Lower lobe of right lung (tissue), 2 donors: ENCODE measurements around the gene LCN6. TPM values are rescaled to one million over a fixed set of nuclear protein-coding genes. Genes with fewer than 3 reads are reported as not detected.

Source experiments
- ATAC-seq, 2 donors: fragments of 200-7000 bp; cut with Tn5 transposase; one replicate each; pipeline ENCODE4 v1.9.1; 2020 to 2022; ENCODE audit warnings: mild to moderate bottlenecking in 2 of 2, moderate library complexity in 2 of 2
- DNase-seq: peaks from one replicate; pipeline ENCODE4 v3.0.0-alpha.2; 2020
- H3K27ac ChIP-seq: fragments of 200-600 bp; one replicate; pipeline ENCODE4 v1.8.0; 2022
- H3K27me3 ChIP-seq: fragments of 200-600 bp; one replicate; pipeline ENCODE4 v1.8.0; 2022; ENCODE audit warnings: low read depth
- H3K36me3 ChIP-seq: fragments of 200-600 bp; one replicate; pipeline ENCODE4 v1.8.0; 2022; ENCODE audit warnings: mild to moderate bottlenecking
- H3K4me1 ChIP-seq: fragments of 200-600 bp; one replicate; pipeline ENCODE4 v1.8.0; 2022
- H3K4me3 ChIP-seq: fragments of 200-600 bp; one replicate; pipeline ENCODE4 v1.8.0; 2022; ENCODE audit warnings: mild to moderate bottlenecking
- H3K9me3 ChIP-seq: fragments of 200-600 bp; one replicate; pipeline ENCODE4 v1.8.0; 2022
- intact Hi-C: fragments of 100-400 bp; cut with DNase I; formaldehyde crosslinking; loops from one replicate; pipeline ENCODE4 v1.11.0; 2022
- total RNA-seq: library from RNA; stranded (reverse); fragmentation: NEBNext Ultra II Directional; extraction: Animal tissue kit (Norgen Biotek cat#: 25700); gene quantifications from one replicate; pipeline ENCODE4 v1.2.1, GENCODE V29; 2021
- TF ChIP-seq, protein P1 (sequence below): fragments of 200-600 bp; IDR thresholded peaks from one replicate; pipeline ENCODE4 v1.8.0; 2022; ENCODE audit warnings: antibody characterized with exemption, mild to moderate bottlenecking
- donor health status: DM: no; HTN: yes; CAD: no; lungs with severe emphysema.

The LCN6 gene
- total RNA-seq, 1 donor from 2014 or later: 2.9 TPM

DNA sequence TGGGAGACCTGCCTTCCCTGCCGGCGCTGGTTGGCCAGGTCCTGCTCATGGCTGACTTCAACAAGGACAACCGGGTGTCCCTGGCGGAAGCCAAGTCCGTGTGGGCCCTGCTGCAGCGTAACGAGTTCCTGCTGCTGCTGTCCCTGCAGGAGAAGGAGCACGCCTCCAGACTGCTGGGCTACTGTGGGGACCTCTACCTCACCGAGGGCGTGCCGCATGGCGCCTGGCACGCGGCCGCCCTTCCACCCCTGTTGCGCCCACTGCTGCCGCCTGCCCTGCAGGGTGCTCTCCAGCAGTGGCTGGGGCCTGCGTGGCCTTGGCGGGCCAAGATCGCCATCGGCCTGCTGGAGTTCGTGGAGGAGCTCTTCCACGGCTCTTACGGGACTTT, 25.4 kb downstream of the LCN6 start:
- intact Hi-C loops: no loop called here
- H3K4me3 ChIP-seq: no peak overlapping the region
- H3K9me3 ChIP-seq: no peaks in the 10 kb centered on the region
- H3K27ac ChIP-seq: no peak overlapping the region
- TF ChIP-seq, protein P1, sequence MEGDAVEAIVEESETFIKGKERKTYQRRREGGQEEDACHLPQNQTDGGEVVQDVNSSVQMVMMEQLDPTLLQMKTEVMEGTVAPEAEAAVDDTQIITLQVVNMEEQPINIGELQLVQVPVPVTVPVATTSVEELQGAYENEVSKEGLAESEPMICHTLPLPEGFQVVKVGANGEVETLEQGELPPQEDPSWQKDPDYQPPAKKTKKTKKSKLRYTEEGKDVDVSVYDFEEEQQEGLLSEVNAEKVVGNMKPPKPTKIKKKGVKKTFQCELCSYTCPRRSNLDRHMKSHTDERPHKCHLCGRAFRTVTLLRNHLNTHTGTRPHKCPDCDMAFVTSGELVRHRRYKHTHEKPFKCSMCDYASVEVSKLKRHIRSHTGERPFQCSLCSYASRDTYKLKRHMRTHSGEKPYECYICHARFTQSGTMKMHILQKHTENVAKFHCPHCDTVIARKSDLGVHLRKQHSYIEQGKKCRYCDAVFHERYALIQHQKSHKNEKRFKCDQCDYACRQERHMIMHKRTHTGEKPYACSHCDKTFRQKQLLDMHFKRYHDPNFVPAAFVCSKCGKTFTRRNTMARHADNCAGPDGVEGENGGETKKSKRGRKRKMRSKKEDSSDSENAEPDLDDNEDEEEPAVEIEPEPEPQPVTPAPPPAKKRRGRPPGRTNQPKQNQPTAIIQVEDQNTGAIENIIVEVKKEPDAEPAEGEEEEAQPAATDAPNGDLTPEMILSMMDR: no peak
- ATAC-seq: no peak
- H3K36me3 ChIP-seq: peaks cover 63% of the 10 kb centered on the region
- no peak for DNase-seq
- no peaks in the 10 kb centered on the region for H3K27me3 ChIP-seq
- H3K4me1 ChIP-seq: peaks cover 81% of the 10 kb centered on the region

DNA sequence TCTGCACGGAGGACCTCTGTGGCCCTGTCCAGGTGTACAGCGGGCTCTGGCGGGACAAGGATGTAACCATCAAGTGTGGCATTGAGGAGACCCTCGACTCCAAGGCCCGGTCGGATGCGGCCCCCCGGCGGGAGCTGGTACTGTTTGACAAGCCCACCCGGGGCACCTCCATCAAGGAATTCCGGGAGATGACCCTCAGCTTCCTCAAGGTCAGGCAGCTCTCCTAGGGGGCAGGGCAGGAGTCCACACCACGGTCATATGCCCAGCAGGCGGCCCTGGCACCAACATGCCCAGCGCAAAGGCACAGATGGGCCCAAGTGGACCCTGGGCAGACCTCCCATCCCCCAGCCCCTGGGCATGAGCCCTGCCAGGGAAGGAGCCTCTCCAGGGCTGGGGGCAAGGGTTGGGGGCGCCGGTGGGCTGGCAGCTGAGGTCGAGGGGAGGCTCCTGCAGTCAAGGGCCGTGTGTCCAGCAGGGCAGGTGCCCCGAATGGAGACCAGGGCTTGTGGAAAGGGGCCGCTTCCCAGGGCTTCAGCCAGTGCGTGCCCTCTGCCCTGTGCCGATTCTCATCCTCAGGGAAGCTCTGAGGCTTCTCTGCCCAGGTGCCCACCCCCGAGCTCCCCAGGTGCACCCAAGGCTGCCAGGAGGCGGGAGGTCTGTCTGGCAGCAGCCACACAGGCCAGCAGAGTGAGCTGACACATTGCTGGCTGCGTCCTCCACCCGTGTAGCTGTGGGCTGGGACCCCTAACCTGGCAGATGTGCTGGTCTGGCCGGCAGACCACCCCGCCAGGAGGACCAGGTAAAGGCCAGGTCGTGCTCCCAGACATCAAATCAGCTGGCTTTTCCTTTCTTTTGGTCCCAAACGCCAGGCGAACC, 26.0 kb downstream of the LCN6 start:
- H3K36me3 ChIP-seq: peaks cover 63% of the 10 kb centered on the region
- TF ChIP-seq, protein P1: no peak

DNA sequence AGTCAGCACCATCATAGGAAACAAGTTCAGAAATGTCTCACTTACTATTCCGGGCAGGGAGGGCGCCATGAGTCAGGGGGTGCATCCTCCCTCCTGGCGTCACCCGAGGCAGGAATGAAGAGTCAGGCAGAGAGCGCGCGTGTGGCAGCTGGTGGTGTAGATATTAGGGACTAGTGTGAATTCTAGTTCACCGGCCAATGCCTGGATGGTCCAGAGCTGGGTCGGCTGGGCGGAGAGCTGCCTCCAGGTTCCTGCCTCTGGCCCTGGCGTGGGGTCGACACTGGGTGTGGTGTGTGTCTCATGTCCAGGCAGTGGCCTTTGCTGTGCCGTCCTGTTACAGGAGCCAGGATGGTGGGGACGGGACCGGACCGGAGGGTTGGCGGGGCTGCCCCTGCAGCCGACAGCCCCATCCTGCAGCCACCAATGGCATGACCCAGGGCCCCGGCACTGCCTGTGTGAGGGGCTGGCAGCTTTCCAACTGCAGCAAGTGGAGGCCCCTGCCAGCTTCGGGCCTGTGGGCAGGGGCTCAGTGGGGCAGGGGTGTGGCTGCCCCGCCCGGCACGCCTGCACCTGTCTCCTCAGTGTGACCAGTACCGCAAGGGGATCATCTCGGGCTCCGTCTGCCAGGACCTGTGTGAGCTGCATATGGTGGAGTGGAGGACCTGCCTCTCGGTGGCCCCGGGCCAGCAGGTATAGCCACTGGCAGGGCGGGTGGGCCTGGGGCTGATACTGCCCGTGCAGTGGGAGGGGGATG, 26.8 kb downstream of the LCN6 start:
- H3K4me1 ChIP-seq: peaks cover 74% of the 10 kb centered on the region
- ATAC-seq: no peak
- TF ChIP-seq, protein P1: no peak

More for the DNA sequence above, 26.0 kb downstream of the LCN6 start:
- Histone ChIP-seq H3K9me3 (no peaks in the 10 kb centered on the region), H3K4me3 (no peak overlapping the region), H3K4me1 (peaks cover 81% of the 10 kb centered on the region), H3K27me3 (no peaks in the 10 kb centered on the region), H3K27ac (peak overlapping the region; percentile 20)
- no peak for ATAC-seq
- intact Hi-C loops: no loop called here
- DNase-seq: no peak

DNA sequence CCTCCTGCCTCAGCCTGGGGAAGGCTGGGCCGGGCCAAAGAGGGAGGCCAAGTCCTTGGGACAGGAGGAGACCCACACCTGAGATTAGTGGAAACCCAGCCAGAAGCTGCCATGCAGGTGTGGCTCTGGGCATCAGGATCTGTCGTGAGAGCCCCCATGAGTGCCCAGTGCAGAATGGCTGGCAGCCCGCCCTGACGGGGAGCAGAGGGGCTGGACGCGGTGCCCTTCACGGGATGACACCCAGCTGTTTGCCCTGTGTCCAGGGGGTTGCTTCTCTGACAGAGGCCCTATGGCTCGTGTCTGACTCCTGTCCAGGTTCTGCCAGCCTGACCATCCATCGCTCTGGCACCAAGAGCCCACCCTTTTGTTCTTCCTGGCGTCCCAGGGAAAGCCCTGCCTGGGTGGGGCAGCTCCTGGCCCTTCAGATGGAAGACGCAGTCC, 27.4 kb downstream of the LCN6 start:
- H3K36me3 ChIP-seq: peaks cover 54% of the 10 kb centered on the region
- H3K27ac ChIP-seq: peak overlapping the region; percentile 20
- TF ChIP-seq, protein P1: no peak
- no peaks in the 10 kb centered on the region for H3K9me3 ChIP-seq
- H3K4me3 ChIP-seq: no peak overlapping the region
- intact Hi-C loops: no loop called here
- no peaks in the 10 kb centered on the region for H3K27me3 ChIP-seq
- H3K4me1 ChIP-seq: peaks cover 68% of the 10 kb centered on the region
- DNase-seq (no peak), ATAC-seq (no peak)

More for the DNA sequence above, 26.8 kb downstream of the LCN6 start:
- H3K9me3 ChIP-seq: no peaks in the 10 kb centered on the region
- DNase-seq: no peak
- peaks cover 60% of the 10 kb centered on the region for H3K36me3 ChIP-seq
- no peaks in the 10 kb centered on the region for H3K27me3 ChIP-seq
- H3K4me3 ChIP-seq: no peak overlapping the region
- H3K27ac ChIP-seq: peak overlapping the region; percentile 20
- intact Hi-C loops: no loop called here

DNA sequence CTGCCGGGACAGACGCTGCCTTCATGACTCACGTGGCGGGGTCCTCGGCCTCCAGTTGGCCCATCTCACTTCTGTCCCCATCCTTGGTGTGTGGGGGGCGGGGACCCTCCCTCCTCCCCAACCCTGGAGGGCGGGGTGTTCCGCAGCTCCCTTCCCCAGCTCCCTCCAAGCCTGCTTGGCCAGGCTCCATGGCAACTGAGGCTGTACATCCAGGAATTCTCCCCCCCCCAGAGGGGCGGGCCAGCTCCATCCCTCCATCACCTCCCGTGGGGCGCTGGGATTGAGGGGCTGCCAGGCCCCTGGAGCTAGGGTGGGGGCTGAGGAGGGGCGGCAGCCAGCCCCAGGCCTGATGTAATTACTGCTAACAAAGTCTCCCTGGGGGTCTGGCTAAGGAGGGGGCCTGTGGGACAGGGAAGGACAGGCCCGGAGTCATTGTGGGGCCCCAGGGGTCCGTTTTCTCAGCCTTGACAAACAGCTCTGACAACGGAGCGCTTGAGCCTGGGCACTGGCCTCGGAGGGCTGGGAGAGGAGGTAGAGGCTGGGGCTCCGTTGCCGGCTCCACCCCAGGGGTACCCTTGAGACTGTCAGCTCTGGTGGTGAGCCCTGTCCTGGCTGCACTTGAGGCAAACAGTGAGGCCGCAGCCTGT, 28.0 kb downstream of the LCN6 start:
- no peak for DNase-seq
- peaks cover 48% of the 10 kb centered on the region for H3K36me3 ChIP-seq
- ATAC-seq: peak in 1 of 2 donors; percentile 3
- H3K4me3 ChIP-seq: no peak overlapping the region
- no peaks in the 10 kb centered on the region for H3K27me3 ChIP-seq
- peak overlapping the region; percentile 20 for H3K27ac ChIP-seq
- peaks cover 65% of the 10 kb centered on the region for H3K4me1 ChIP-seq
- intact Hi-C loops: no loop called here
- TF ChIP-seq, protein P1: no peak
- H3K9me3 ChIP-seq: no peaks in the 10 kb centered on the region
